ENCODE measurements around the gene C13orf46. TPM values are rescaled to one million over a fixed set of nuclear protein-coding genes. Genes with fewer than 3 reads are reported as not detected.

C13orf46 gene
- total RNA-seq, 4 donors from 2014 or later = 0.17 to 0.94 (median 0.44) TPM; not detected in 1

DNA sequence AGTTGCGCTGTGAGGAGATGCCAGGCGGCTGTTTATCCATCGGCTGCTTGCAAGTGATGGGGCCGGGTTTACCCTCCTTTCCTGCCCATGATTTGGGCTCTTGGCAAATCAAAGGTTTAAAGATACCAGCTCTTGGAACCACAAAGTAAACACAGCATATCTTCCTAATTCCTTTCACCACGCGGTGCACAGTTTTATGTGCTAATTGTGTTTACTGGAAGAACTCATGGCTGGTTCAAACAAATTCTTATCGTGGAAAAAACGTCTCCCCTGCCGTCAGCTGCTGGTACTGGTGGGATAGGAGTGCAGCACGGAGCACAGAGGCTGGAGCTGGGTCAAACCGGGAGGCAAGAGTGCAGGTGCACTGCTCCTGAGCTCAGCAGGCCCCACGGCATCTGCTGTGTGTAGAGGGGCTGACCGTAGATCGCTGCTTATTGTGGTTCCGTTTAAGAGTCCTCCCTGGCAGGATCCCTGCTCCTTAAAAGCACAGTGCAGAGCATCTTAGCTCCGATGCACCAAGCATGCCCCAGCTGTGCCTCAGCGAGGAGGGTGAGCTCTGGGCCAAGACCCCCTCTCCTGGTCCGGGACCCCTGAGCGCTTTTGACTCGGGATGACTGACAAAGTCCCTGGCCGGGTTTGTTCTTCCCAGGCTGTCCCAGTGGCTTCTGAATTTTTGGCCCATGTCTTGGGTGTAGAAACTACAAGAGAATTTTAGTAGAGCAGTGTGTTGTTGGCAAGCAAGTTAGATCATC, 58.7 kb downstream of the C13orf46 start:
- TF ChIP-seq, protein P1, sequence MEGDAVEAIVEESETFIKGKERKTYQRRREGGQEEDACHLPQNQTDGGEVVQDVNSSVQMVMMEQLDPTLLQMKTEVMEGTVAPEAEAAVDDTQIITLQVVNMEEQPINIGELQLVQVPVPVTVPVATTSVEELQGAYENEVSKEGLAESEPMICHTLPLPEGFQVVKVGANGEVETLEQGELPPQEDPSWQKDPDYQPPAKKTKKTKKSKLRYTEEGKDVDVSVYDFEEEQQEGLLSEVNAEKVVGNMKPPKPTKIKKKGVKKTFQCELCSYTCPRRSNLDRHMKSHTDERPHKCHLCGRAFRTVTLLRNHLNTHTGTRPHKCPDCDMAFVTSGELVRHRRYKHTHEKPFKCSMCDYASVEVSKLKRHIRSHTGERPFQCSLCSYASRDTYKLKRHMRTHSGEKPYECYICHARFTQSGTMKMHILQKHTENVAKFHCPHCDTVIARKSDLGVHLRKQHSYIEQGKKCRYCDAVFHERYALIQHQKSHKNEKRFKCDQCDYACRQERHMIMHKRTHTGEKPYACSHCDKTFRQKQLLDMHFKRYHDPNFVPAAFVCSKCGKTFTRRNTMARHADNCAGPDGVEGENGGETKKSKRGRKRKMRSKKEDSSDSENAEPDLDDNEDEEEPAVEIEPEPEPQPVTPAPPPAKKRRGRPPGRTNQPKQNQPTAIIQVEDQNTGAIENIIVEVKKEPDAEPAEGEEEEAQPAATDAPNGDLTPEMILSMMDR (IDR thresholded peaks at IDR 0.05; ENCODE audit: low read depth) = no peak

DNA sequence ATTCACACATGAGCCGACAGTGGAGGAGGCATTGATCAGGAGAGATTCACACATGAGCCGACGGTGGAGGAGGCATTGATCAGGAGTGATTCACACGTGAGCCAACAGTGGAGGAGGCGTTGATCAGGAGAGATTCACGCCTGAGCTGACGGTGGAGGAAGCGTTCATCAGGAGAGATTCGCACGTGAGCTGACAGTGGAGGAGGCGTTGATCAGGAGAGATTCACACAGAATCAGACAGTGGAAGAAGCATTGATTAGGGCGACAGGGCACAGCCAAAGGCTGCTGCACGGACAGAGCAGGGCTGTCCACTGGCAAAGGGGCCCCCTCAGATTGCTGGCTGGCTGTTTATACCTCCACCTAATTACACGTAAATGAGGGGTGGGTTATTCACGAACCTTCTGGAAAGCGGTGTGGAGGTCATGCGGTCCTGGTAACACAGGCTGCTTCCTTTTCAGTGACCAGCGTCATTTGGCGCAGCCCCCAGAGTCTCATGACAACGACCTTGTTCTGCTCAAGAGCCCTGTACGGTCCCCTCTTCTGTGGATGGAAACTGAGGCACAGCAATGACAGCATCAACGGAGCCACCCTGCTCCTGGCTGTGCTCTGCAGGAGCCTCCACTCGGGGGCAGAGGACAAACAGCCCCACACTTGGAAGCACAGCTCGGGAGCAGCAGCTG, 59.4 kb downstream of the C13orf46 start:
- TF ChIP-seq, protein P1 (IDR thresholded peaks at IDR 0.05; ENCODE audit: low read depth) = no peak

DNA sequence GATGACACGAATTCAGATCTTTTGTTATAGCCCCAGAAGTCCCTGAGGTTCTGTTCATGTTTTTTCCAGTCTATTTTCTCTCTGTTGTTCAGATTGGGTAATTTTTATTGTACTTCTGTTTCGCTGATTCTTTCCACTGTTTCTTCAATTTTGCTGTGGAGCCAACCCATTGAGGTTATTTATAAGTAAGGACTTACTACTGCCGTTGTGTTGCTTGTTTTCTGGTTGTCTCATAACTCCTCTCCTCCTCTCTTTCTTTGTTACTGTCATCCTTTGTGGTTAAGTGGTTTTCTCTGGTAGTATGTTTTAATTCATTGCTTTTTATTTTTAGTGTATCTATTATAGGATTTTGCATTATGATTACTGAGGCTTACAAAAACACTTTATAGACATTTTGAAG, 61.3 kb downstream of the C13orf46 start:
- TF ChIP-seq, protein P1 (IDR thresholded peaks at IDR 0.05; ENCODE audit: low read depth) = no peak

DNA sequence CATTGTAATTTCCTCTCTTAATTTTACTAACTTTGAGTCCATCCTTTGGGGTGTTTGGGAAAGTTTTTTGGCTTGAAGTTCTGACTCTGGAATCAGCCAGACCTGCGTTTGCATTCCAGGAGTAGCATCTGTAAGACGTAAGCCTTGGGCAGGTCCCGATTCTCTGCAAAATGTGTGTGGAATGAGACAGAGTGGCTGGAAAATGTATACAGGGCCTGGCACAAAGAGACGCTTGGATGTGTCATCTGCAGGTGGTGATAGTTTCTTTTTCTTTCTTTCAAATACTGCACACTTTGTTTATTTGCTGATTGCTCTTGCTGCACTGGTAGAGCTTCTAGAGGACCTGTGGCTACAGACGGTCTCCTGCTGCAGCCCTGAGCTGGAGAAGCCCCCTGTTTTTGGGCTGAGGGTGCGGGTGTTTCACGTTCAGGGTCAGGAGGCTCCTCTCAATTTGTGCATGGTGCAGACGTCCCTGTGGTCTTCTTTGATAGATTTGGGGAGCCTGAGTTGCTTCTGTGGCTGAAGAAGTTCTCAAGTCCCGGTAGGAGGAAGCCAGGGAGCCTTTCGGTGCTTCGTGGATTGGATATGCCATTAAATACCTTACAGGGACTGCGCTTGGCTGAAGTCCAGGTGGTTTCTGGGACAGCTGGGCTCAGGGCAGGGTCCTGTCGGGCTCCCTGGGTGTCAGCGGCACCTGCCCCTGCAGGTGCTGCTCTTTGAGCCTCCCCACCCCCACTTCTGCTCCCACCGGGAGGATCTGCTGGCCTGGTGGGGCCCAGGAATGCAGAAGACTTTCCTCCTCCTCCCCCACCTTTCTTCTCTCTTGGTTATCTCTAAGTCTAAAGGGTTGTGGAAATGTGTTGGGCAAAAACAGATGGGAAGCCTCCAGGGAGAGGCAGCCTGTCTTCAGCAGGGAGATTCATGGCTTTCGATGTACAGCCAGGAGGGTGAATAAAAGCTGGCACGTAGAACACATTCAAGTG, 66.0 kb downstream of the C13orf46 start:
- TF ChIP-seq, protein P1 (IDR thresholded peaks at IDR 0.05; ENCODE audit: low read depth) = no peak

DNA sequence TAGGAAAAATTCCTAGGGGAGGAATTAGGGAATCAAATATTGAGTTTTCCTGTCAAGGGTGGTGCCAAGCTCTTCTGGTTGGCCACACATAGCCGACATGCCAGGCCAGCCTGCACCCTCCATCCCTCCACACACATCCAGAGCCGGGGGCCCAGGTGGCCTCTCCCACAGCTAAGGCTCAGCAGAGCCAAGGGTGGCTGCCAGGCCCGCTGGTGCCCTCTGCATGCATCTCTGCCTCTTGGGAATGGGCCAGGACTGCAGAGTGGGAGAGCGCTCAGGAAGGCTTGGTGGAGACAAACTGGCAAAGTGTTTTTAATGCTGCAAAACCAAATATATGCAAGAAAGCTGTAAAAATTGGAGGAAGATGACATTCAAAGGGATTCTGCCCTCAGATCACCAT, 67.3 kb downstream of the C13orf46 start:
- TF ChIP-seq, protein P1 (IDR thresholded peaks at IDR 0.05; ENCODE audit: low read depth) = no peak

DNA sequence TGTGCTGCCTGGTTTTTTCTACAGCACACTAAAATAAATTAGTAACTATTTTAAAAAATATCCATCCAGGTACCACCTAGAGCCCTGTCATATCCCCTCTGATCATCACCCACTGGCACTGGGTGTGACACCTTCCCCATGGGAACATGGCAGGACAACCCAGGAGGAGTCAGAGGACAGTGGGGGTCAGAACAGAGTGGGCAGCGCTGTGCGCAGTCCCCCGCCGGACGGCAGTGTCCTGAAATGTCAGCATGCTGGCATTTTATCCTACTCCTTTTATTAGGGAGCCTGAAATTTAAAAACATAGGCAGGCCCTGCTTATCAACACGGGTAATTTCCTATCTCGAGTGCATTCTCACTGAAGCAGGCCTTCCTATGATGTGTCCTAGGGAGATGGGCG, 67.9 kb downstream of the C13orf46 start:
- TF ChIP-seq, protein P1 (IDR thresholded peaks at IDR 0.05; ENCODE audit: low read depth) = no peak

Data from subcutaneous adipose tissue (tissue), 4 donors.